Karpas-422 (cell line): ENCODE measurements around the gene MTLN. TPM values are rescaled to one million over a fixed set of nuclear protein-coding genes. Genes with fewer than 3 reads are reported as not detected.
"Not testable (repeated sequence)": the region's sequence is repeated elsewhere in the genome, so short reads cannot be mapped to it uniquely, and the experiment has no call there.

Experiments
- DNase-seq: peaks from one replicate; pipeline ENCODE4 v3.0.0-alpha.2; 2015
- H2AFZ ChIP-seq: fragments of 200-600 bp; sonication (generic); 2 replicates; pipeline ENCODE4 v1.6.1; 2014; ENCODE audit warnings: antibody characterized with exemption, low read length, mixed read lengths
- H3K27ac ChIP-seq: fragments of 200-600 bp; sonication (generic); 2 replicates; pipeline ENCODE4 v1.5.1; 2014; ENCODE audit warnings: mild to moderate bottlenecking, low read length, moderate library complexity
- H3K27me3 ChIP-seq: fragments of 200-600 bp; sonication (generic); 2 replicates; pipeline ENCODE4 v1.6.1; 2014; ENCODE audit warnings: low read length, mixed read lengths
- H3K36me3 ChIP-seq: fragments of 200-600 bp; sonication (generic); 2 replicates; pipeline ENCODE4 v1.6.1; 2014; ENCODE audit warnings: low read length, mixed read lengths; ENCODE audit not compliant: insufficient read depth
- H3K4me1 ChIP-seq: fragments of 200-600 bp; sonication (generic); 2 replicates; pipeline ENCODE4 v1.6.1; 2014; ENCODE audit warnings: mild to moderate bottlenecking, low read length, mixed read lengths
- H3K4me2 ChIP-seq: fragments of 200-600 bp; sonication (generic); 2 replicates; pipeline ENCODE4 v1.6.1; 2014; ENCODE audit warnings: low read length, low read depth, mild to moderate bottlenecking; ENCODE audit not compliant: poor library complexity, severe bottlenecking
- H3K4me3 ChIP-seq: fragments of 200-600 bp; sonication (generic); 2 replicates; pipeline ENCODE4 v1.5.1; 2014; ENCODE audit warnings: mild to moderate bottlenecking, antibody characterized with exemption, low read length, mixed read lengths
- H3K79me2 ChIP-seq: fragments of 200-600 bp; sonication (generic); 2 replicates; pipeline ENCODE4 v1.6.1; 2014; ENCODE audit warnings: mild to moderate bottlenecking, low read length, mixed read lengths
- H3K9ac ChIP-seq: fragments of 200-600 bp; sonication (generic); 2 replicates; pipeline ENCODE4 v1.6.0; 2014; ENCODE audit warnings: low read length
- H3K9me2 ChIP-seq: fragments of 200-600 bp; sonication (generic), shearing (Covaris generic); replicated peaks from 2 replicates; pipeline ENCODE4 v1.6.0; 2014; ENCODE audit warnings: mild to moderate bottlenecking, low read length, moderate library complexity; ENCODE audit not compliant: insufficient read depth
- H3K9me3 ChIP-seq: fragments of 300-700, 200-600 bp; sonication (generic); 2 replicates; pipeline ENCODE4 v1.6.1; 2014; ENCODE audit warnings: low read length, mixed read lengths
- H4K20me1 ChIP-seq: fragments of 200-600 bp; sonication (generic); 2 replicates; pipeline ENCODE4 v1.6.1; 2014; ENCODE audit warnings: mild to moderate bottlenecking, antibody characterized with exemption, low read length, low read depth; ENCODE audit not compliant: insufficient read depth
- total RNA-seq: library from RNA; depleted of rRNA; stranded (reverse); fragments of >200 nt; shearing (Covaris generic); gene quantifications from 2 replicates; pipeline ENCODE4 v1.2.3, GENCODE V29; 2014; ENCODE audit warnings: low replicate concordance

Gene MTLN
- total RNA-seq, 1 experiment from 2014 or later: 89.2 TPM

DNA sequence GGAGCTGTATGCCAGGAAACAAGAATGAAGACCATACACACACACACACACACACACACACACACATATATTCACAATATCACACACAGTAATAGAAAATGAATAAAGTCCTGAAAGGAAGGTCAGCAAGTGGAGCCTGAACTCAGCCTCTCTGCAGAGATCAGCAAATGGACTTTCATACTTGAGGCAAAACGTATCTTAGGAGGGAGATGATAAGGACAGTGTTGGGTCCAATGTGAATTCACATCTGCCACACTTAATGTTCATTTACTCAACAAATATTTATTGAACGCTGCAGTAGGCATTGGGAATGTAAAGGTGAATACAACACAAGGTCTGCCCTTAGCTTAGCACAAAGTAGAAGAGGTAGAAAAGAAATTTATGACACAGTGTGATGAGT is 2.7 kb upstream of the MTLN start:
- Histone ChIP-seq H2AFZ (no peak overlapping the region), H3K9ac (no peak overlapping the region), H3K27me3 (peaks cover 3% of the 10 kb centered on the region; the same call in 1 of the 2 replicates), H3K9me2 (no peaks in the 10 kb centered on the region), H3K4me3 (no peak overlapping the region), H3K36me3 (peaks cover 5% of the 10 kb centered on the region), H3K79me2 (peaks cover 16% of the 10 kb centered on the region), H3K4me1 (peaks cover 12% of the 10 kb centered on the region), H4K20me1 (no peaks in the 10 kb centered on the region), H3K27ac (no peak overlapping the region), H3K9me3 (peaks cover 4% of the 10 kb centered on the region; the same call in 1 of the 2 replicates), H3K4me2 (no peak overlapping the region)
- peak; percentile 31 for DNase-seq

DNA sequence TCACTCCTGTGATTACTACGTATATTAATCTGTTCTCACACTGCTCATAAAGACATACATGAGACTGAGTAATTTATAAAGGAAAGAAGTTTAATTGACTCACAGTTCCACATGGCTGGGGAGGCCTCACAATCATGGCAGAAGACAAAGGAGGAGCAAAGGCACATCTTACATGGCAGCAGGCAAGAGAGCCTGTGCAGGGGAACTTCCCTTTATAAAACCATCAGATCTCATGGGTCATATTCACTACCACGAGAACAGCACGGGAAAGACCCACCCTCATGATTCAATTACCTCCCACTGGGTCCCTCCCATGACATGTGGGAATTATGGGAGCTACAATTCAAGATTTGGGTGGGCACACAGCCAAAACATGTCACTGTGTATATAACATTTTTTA is 1.2 kb upstream of the MTLN start:
- Histone ChIP-seq H3K79me2 (peaks cover 16% of the 10 kb centered on the region), H3K4me1 (peaks cover 12% of the 10 kb centered on the region), H3K36me3 (peaks cover 12% of the 10 kb centered on the region)
- not testable (repeated sequence) for H2AFZ ChIP-seq, H4K20me1 ChIP-seq, DNase-seq, H3K9ac ChIP-seq, H3K27me3 ChIP-seq, H3K9me3 ChIP-seq, H3K4me3 ChIP-seq, H3K27ac ChIP-seq, H3K4me2 ChIP-seq, H3K9me2 ChIP-seq

DNA sequence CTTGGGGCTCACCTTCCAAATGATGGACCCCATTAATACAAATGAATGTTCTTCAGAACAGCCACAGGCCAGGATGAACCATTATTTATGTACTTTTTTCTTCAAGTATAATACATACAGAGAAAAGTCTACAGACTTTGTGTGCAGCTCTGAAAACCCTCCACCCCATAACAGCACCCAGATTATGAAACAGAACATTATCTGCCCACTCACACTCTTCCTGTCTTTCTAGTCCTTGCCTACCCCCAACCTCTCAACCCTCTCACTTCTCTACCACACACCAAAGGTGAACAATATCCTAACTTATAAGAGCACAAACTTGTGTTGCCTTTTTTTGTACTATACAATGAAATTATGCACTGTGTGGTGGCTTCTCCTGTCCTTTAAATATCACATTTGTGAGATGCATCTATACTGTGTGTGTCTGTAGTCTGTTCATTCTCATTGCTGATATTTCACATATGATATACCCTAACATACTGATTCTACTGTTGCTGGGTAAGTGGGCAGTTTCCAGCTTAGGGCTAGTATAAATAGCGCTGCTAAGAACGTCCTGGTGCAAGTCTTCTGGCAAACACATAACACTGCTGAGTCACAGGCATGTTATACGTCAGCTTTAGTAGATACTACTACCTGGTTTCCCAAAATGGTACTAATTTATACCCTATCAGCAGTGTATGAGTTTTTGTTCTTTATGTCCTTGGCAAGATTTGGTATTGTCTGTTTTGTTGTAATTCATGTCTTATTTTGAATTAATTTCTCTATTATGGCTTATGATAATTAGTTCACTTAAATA is 6.5 kb downstream of the MTLN start:
- DNase-seq: peak; percentile 49
- Histone ChIP-seq H3K4me1 (peaks cover 18% of the 10 kb centered on the region), H3K4me3 (peak overlapping the region; percentile 78), H3K79me2 (peaks cover 2% of the 10 kb centered on the region), H3K9me3 (no peaks in the 10 kb centered on the region), H3K27ac (peak overlapping the region; percentile 44), H3K36me3 (peaks cover 12% of the 10 kb centered on the region), H3K9ac (peak overlapping the region; percentile 70), H3K9me2 (no peaks in the 10 kb centered on the region), H3K27me3 (no peaks in the 10 kb centered on the region), H4K20me1 (no peaks in the 10 kb centered on the region), H3K4me2 (peak overlapping the region; percentile 71), H2AFZ (peak overlapping the region; percentile 75; the same call in 1 of the 2 replicates)

DNA sequence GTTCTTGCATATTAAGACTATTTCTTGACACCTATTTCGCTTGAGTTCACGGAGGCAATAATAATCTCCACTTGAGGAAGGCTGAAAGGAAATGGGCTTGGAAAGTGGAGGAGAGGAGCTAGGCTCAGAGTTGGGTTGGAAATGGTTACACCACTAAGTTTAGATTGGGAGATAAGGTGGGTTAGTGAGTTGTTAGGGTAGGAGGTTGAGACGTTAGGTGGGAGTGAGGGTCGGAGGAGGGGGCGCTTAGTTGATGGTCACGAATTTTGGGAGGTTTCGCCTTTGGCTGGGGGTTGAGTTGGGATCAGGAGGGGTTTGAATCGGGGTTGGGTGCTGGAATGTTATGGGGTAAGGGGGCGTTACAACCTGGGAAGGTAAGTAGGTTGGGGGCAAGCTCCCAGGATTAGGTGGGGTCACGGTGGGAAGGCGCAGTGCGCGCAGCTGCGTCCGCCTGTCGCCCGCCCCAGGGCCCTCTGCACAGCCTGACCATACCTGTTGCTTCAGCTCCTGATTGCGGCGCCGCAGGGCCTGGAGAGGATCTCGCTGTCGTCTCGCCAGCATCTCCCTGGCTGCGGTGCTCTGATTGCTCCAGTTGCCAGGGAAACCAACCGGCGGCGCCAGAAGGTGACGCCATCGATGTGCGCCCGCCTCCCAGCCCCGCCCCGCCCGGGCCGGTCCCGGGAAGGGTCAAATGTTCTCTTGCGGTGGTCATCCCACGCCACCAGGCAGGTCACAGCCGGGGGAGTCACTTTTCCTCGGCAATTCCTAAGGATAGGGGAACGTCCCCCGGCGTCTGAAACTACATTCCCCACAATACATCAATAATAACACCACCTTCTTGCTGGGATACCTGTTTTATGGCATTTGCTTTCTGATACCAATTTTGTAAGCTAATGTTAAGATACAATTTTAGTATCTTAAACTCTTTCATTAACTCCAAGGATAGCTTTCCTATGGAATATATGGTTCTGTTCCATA is 7.7 kb downstream of the MTLN start, which contains the start of gene NPHP1:
TSS of gene NPHP1 (minus strand) at position 606 of the 978 bp plus-strand sequence. CDS start at position 561, 45 bp downstream.
- peak; percentile 94 for DNase-seq
- H3K9ac ChIP-seq: peak within 1 kb of the TSS; percentile 70
- peaks cover 17% of the 10 kb centered on the region for H3K4me1 ChIP-seq
- no peaks in the 10 kb centered on the region for H3K9me2 ChIP-seq
- peak within 1 kb of the TSS; percentile 44 for H3K27ac ChIP-seq
- no peaks in the 10 kb centered on the region for H3K9me3 ChIP-seq
- H3K36me3 ChIP-seq: peaks cover 3% of the 10 kb centered on the region; the same call in 1 of the 2 replicates
- H3K4me3 ChIP-seq: peak within 1 kb of the TSS; percentile 78
- H2AFZ ChIP-seq: peak within 1 kb of the TSS; percentile 75
- H3K27me3 ChIP-seq: no peaks in the 10 kb centered on the region
- H3K79me2 ChIP-seq: no peaks in the 10 kb centered on the region
- peak within 1 kb of the TSS; percentile 71 for H3K4me2 ChIP-seq
- no peaks in the 10 kb centered on the region for H4K20me1 ChIP-seq

DNA sequence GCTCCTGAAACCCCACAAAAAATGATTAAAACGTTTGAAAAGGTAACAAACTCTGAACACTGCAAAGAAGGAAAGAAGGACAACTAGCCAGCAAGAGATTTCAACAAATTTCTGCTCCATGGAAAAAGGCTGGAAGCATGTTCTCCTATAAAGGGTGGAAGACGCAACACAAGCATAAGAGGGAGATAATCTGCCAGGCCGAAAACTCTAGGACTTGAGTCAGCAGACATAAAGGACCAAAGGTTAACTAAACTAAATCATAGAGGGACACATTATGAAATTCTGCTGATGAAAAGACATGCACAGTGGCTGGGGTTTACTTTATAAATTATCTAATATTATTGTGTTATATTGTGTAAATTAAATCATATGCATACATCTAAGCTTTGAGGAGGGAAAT is 14.3 kb downstream of the MTLN start:
- no peak for DNase-seq
- Histone ChIP-seq H3K27ac (no peak overlapping the region), H3K9ac (no peak overlapping the region), H3K4me1 (no peaks in the 10 kb centered on the region), H3K36me3 (no peaks in the 10 kb centered on the region), H3K9me2 (no peaks in the 10 kb centered on the region), H3K79me2 (no peaks in the 10 kb centered on the region), H3K9me3 (no peaks in the 10 kb centered on the region), H3K27me3 (no peaks in the 10 kb centered on the region), H3K4me3 (no peak overlapping the region), H2AFZ (no peak overlapping the region), H3K4me2 (no peak overlapping the region), H4K20me1 (no peaks in the 10 kb centered on the region)

DNA sequence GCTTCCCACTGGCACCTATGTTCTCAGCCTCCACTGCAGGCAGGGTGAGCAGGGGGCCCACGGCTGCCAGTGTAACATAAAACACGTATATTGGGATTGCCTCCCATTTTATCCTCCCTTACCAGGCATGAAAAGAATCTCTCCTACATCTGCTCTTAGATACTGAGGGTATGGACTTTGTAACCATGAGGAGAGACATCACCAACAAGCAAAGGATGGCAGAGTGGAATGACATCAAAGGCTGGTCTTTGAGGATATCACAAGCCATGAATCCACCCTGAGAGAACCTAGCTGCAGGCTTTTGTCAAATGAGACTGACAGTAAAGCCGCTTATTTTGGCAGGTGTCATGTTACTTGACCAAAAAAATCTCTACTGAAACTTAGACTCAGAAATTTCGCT is 14.9 kb downstream of the MTLN start:
- no peak overlapping the region for H3K27ac ChIP-seq
- H2AFZ ChIP-seq: no peak overlapping the region
- H4K20me1 ChIP-seq: no peaks in the 10 kb centered on the region
- no peak overlapping the region for H3K4me2 ChIP-seq
- DNase-seq: no peak
- H3K79me2 ChIP-seq: no peaks in the 10 kb centered on the region
- no peaks in the 10 kb centered on the region for H3K9me3 ChIP-seq
- no peak overlapping the region for H3K9ac ChIP-seq
- no peaks in the 10 kb centered on the region for H3K27me3 ChIP-seq
- no peak overlapping the region for H3K4me3 ChIP-seq
- no peaks in the 10 kb centered on the region for H3K4me1 ChIP-seq
- H3K9me2 ChIP-seq: no peaks in the 10 kb centered on the region
- H3K36me3 ChIP-seq: no peaks in the 10 kb centered on the region

DNA sequence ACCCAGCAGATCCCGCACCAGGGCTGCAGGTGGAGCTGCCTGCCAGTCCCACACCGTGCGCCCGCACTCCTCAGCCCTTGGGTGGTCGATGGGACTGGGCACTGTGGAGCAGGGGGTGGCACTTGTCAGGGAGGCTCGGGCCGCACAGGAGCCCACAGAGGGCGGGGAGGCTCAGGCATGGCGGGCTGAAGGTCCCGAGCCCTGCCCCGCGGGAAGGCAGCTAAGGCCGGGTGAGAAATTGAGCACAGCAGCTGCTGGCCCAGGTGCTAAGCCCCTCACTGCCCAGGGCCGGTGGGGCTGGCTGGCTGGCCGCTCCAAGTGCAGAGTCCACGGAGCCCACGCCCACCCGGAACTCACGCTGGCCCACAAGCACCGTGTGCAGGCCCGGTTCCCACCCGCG is 22.2 kb downstream of the MTLN start:
- H3K4me3 ChIP-seq, H3K4me1 ChIP-seq, H3K9me2 ChIP-seq, H3K9me3 ChIP-seq, H3K27me3 ChIP-seq, H3K79me2 ChIP-seq, H3K27ac ChIP-seq, H2AFZ ChIP-seq, DNase-seq, H3K4me2 ChIP-seq, H4K20me1 ChIP-seq, H3K36me3 ChIP-seq, H3K9ac ChIP-seq: not testable (repeated sequence)

DNA sequence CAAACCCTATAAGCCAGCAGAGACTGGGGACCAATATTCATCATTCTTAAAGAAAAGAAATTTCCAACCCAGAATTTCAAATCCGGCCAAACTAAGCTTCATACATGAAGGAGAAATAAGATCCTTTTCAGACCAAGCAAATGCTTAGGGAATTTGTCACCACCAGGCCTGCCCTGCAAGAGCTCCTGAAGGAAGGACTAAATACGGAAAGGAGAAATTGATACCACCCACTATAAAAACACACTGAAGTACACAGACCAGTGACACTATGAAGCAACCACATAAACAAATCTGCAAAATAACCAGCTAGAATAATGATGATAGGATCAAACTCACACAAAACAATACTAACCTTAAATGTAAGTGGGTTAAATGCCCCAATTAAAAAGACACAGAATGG is 29.9 kb downstream of the MTLN start:
- Histone ChIP-seq H3K27me3 (no peaks in the 10 kb centered on the region; the same call in 1 of the 2 replicates), H3K4me1 (no peaks in the 10 kb centered on the region)
- no peak for DNase-seq

More for the DNA sequence above, 29.9 kb downstream of the MTLN start:
- Histone ChIP-seq H3K27ac (no peak overlapping the region), H3K9me2 (no peaks in the 10 kb centered on the region), H3K36me3 (no peaks in the 10 kb centered on the region), H3K79me2 (no peaks in the 10 kb centered on the region), H3K4me3 (no peak overlapping the region), H2AFZ (no peak overlapping the region), H4K20me1 (no peaks in the 10 kb centered on the region), H3K9me3 (peaks cover 6% of the 10 kb centered on the region), H3K4me2 (no peak overlapping the region), H3K9ac (no peak overlapping the region)
